ENCODE measurements around the gene PIGU. TPM values are rescaled to one million over a fixed set of nuclear protein-coding genes. Genes with fewer than 3 reads are reported as not detected.

Gene PIGU
- total RNA-seq, 1 experiment from 2014 or later: 32.8 TPM

GRCh38 chr20:34532320-34532719, 144.6 kb downstream of the PIGU start:
- Histone ChIP-seq H3K79me1 (ENCODE audit: insufficient read depth, low read depth, low read length, poor library complexity, severe bottlenecking) (no peaks in the 10 kb centered on the region), H2AFZ (ENCODE audit: low read length) (no peak overlapping the region)

More at GRCh38 chr20:34532320-34532719, 144.6 kb downstream of the PIGU start:
- H3K9me3 Mint-ChIP-seq: no peaks in the 10 kb centered on the region
- no peak overlapping the region for H3T11ph ChIP-seq (ENCODE audit: low read length)
- no peaks in the 10 kb centered on the region for H3K23me2 ChIP-seq (ENCODE audit: insufficient read length, low read depth, low read length, poor library complexity, severe bottlenecking)
- no peak overlapping the region for H3K4me3 Mint-ChIP-seq
- H3K27me3 ChIP-seq (ENCODE audit: insufficient read depth, low read length): no peaks in the 10 kb centered on the region
- no CpG with 5 or more reads among the region's 8 CpGs for WGBS (ENCODE audit: extremely low coverage, insufficient read length, low lambda C conversion rate)
- H3K4ac ChIP-seq (ENCODE audit: low read depth, low read length): no peak overlapping the region
- no peak overlapping the region for H2BK120ac ChIP-seq (ENCODE audit: low read depth, low read length, poor library complexity, severe bottlenecking)
- no peaks in the 10 kb centered on the region for H3K4me1 Mint-ChIP-seq
- no peak overlapping the region for H4K91ac ChIP-seq (ENCODE audit: insufficient read length, low read depth, low read length)
- H3K18ac ChIP-seq (ENCODE audit: insufficient read length, low read depth, low read length): no peak overlapping the region
- H3K56ac ChIP-seq (ENCODE audit: insufficient read length, low read depth, low read length): no peak overlapping the region
- no peak overlapping the region for H2BK5ac ChIP-seq (ENCODE audit: insufficient read length, low read length)
- no peak for TF ChIP-seq CTCF (conservative IDR thresholded peaks at IDR 0.05)
- H3K27ac ChIP-seq (ENCODE audit: insufficient read length, low read depth, low read length): no peak overlapping the region
- H3K27me3 Mint-ChIP-seq (ENCODE audit: low read depth): no peaks in the 10 kb centered on the region
- no peaks in the 10 kb centered on the region for H3K9me3 ChIP-seq (ENCODE audit: control insufficient read depth, low read depth, low read length)
- peak overlapping the region in 1 of 3 experiments; percentile 4; a peak in 1 of 7 replicates for H3K27ac Mint-ChIP-seq
- H3K4me1 ChIP-seq (ENCODE audit: insufficient read depth, low read length): no peaks in the 10 kb centered on the region
- no peak overlapping the region for H4K5ac ChIP-seq (ENCODE audit: insufficient read length, low read depth, low read length)
- H2BK15ac ChIP-seq (ENCODE audit: low read depth, low read length): no peak overlapping the region
- H3K14ac ChIP-seq (ENCODE audit: insufficient read depth, low read length): no peak overlapping the region
- H2AK5ac ChIP-seq (ENCODE audit: insufficient read length, low read length): no peak overlapping the region
- no peaks in the 10 kb centered on the region for H4K20me1 ChIP-seq (ENCODE audit: control insufficient read depth, insufficient read depth, insufficient read length)
- H3K36me3 Mint-ChIP-seq (ENCODE audit: insufficient read depth in 1 of 3, low read depth in 3 of 3): peaks cover 31 to 82% (median 59%) of the 10 kb centered on the region in 3 experiments; a peak in 6 of 7 replicates
- H3K4me2 ChIP-seq (ENCODE audit: insufficient read depth, insufficient read length, low read length): no peak overlapping the region
- H2BK20ac ChIP-seq (ENCODE audit: low read depth, low read length, poor library complexity, severe bottlenecking): no peak overlapping the region
- no peak overlapping the region for H4K8ac ChIP-seq (replicated peaks; ENCODE audit: insufficient read length, low read depth, low read length)
- no peak overlapping the region for H3K23ac ChIP-seq (ENCODE audit: insufficient read length, low read depth, low read length)
- H2BK12ac ChIP-seq (ENCODE audit: insufficient read length, low read depth, low read length): no peak overlapping the region
- H3K79me2 ChIP-seq (ENCODE audit: insufficient read depth, low read length): no peaks in the 10 kb centered on the region
- DNase-seq: no peak
- no peak overlapping the region for H3K9ac ChIP-seq (ENCODE audit: extremely low read depth, insufficient read length, low read length)
